Measurements from ENCODE around the gene DDRGK1.
A peak's percentile ranks its signal among the peaks of the same experiment; 100 is the strongest.
"Not testable (repeated sequence)": the region's sequence is repeated elsewhere in the genome, so short reads cannot be mapped to it uniquely, and the experiment has no call there.

The DDRGK1 gene

GRCh38 chr20:3164763-3165410 is 39.6 kb downstream of the DDRGK1 start:
- no peak for ATAC-seq (ENCODE audit: low read depth)
- Mint-ChIP-seq H3K4me3 (no peak overlapping the region), H3K9me3 (no peaks in the 10 kb centered on the region), H3K27ac (no peak overlapping the region), H3K36me3 (no peaks in the 10 kb centered on the region), H3K4me1 (peaks cover under 1% of the 10 kb centered on the region), H3K27me3 (peaks cover 17% of the 10 kb centered on the region)
- no peak for DNase-seq (ENCODE audit: low spot score in 2 of 2)

DNA sequence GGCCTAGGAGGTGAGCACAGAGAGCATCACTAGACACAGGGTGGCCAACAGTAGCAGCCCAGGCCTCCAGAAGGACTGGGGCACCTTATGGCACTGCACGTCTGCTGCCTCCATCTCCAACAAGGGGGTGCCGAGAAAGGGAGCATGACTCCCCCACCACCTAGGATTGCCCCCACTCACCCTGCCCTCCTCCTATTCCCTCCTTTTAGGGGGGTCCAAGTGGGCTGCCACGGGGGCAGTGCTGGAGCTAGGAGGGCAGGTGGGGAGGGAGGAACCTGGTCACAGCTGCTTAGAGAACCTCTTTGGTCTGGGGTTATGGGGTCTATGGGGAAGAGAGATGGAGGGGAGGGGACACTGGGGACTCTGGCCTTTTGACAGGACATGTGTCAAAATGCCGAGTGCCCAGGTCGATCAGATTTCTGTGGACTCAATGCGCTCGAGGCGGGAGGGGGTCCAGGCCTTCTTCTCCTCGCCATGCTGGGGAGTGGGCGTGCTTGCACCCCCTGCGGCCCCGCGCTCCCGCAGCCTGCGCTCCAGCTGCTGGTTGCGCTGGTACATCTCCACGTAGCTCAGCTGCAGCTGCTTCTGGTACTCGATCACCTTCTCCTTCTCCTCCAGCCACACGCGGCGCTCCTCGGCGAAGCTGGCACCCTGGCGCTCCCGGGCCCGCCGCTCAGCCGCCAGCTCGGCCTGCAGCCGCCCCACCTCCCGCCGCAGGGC is 40.3 kb downstream of the DDRGK1 start:
- no peak for DNase-seq (ENCODE audit: low spot score in 2 of 2)
- H3K27ac Mint-ChIP-seq, result no peak overlapping the region
- no peaks in the 10 kb centered on the region for H3K36me3 Mint-ChIP-seq
- no peak overlapping the region for H3K4me3 Mint-ChIP-seq
- H3K4me1 Mint-ChIP-seq, result peaks cover 3% of the 10 kb centered on the region
- peaks cover 14% of the 10 kb centered on the region for H3K27me3 Mint-ChIP-seq
- H3K9me3 Mint-ChIP-seq, result no peaks in the 10 kb centered on the region
- ATAC-seq (ENCODE audit: low read depth), result no peak

- peaks cover 7% of the 10 kb centered on the region for H3K27me3 Mint-ChIP-seq
- H3K4me3 Mint-ChIP-seq, result no peak overlapping the region
Measured at GRCh38 chr20:3163099-3164042, 41.1 kb downstream of the DDRGK1 start.

DNA sequence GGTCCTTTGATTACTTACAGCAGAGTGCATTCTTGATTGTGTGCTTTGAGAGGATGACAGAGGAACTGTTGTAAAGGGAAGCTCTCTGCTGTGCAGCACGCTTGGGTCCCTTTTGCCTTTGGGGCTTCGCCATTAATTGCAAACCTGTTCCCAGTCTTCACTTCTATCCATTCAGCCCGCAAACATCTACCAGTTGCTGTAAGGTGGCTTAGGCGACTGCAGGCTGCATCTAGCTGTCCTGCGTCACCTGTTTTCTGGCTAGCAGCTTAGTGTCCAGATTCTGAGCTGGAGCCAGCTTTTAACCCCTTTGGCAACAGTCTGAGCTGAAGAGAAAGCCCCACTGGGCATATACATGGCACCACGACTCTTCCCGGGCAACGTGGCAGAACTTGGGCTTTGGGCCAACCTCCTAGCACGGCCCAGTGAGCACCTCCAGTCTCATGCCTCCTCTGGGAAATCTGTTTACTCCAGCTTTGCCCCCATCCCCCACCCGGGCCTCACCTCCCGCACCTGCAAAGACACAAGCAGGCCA is 42.3 kb downstream of the DDRGK1 start:
- H3K4me1 Mint-ChIP-seq, result peaks cover 18% of the 10 kb centered on the region
- DNase-seq (ENCODE audit: low spot score in 2 of 2) (no peak), ATAC-seq (ENCODE audit: low read depth) (no peak)
- no peaks in the 10 kb centered on the region for H3K36me3 Mint-ChIP-seq
- no peak overlapping the region for H3K27ac Mint-ChIP-seq
- no peaks in the 10 kb centered on the region for H3K9me3 Mint-ChIP-seq
- H3K4me3 Mint-ChIP-seq, result no peak overlapping the region
- peaks cover 3% of the 10 kb centered on the region for H3K27me3 Mint-ChIP-seq

More at GRCh38 chr20:3163099-3164042, 41.1 kb downstream of the DDRGK1 start:
- H3K27ac Mint-ChIP-seq, result no peak overlapping the region
- ATAC-seq (ENCODE audit: low read depth) (no peak), DNase-seq (ENCODE audit: low spot score in 2 of 2) (no peak)
- peaks cover 9% of the 10 kb centered on the region for H3K4me1 Mint-ChIP-seq
- H3K9me3 Mint-ChIP-seq, result no peaks in the 10 kb centered on the region
- H3K36me3 Mint-ChIP-seq, result no peaks in the 10 kb centered on the region

DNA sequence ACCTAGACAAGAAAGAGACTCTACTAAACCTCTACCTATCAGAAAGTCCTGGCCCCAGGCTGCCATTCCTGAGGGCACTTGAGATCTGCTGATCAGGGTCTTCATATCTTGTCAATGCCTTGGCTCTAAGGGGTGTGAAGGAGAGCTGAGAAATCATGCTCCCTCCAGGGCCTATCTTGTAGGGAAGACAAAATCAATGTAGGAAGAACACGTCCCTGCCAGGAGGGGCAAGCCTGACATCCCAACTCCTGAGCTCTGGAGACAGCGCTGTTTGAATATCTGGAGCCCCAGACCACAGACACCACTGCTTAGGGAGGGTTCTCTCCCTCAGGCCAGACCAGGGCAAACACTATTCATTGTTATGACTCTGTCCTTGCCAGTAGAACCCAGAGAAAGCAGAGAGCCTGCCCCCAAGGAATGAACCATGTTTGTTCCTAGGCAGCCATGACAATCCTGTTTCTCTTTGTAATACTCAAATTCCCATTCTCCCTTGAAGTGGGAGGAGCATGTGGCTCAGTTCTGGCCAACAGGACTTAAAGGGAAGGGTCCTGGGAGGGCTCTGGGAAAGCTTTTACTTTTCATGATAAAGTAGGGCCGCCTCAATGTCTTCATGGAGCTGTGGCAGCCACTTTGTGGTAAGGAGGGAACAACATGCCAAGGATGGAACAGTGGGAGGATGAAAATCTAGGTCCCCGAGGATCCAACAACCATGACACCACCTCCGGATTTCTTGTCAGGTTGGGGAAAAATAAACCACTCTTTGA is 43.0 kb downstream of the DDRGK1 start:
- Mint-ChIP-seq H3K4me1 (peaks cover 25% of the 10 kb centered on the region), H3K9me3 (no peaks in the 10 kb centered on the region), H3K27ac (no peak overlapping the region)

GRCh38 chr20:3160418-3160817 is 44.1 kb downstream of the DDRGK1 start:
- H3K9me3 Mint-ChIP-seq, result no peaks in the 10 kb centered on the region
- H3K27me3 Mint-ChIP-seq, result no peaks in the 10 kb centered on the region
- ATAC-seq (ENCODE audit: low read depth) (no peak), DNase-seq (ENCODE audit: low spot score in 2 of 2) (no peak)
- peaks cover 32% of the 10 kb centered on the region for H3K4me1 Mint-ChIP-seq
- peak overlapping the region; percentile 57 for H3K4me3 Mint-ChIP-seq
- H3K36me3 Mint-ChIP-seq, result no peaks in the 10 kb centered on the region
- no peak overlapping the region for H3K27ac Mint-ChIP-seq

More for the DNA sequence above, 43.0 kb downstream of the DDRGK1 start:
- Mint-ChIP-seq H3K27me3 (peaks cover 2% of the 10 kb centered on the region), H3K4me3 (no peak overlapping the region), H3K36me3 (no peaks in the 10 kb centered on the region)
- ATAC-seq (ENCODE audit: low read depth) (no peak), DNase-seq (ENCODE audit: low spot score in 2 of 2) (no peak)

- H3K4me3 Mint-ChIP-seq, result peak overlapping the region; percentile 97
- no peaks in the 10 kb centered on the region for H3K9me3 Mint-ChIP-seq
- H3K27me3 Mint-ChIP-seq, result no peaks in the 10 kb centered on the region
- ATAC-seq (ENCODE audit: low read depth) (peak; percentile 39), DNase-seq (ENCODE audit: low spot score in 2 of 2) (no peak)
- peaks cover 37% of the 10 kb centered on the region for H3K4me1 Mint-ChIP-seq
- H3K36me3 Mint-ChIP-seq, result peaks cover 4% of the 10 kb centered on the region
- peak overlapping the region; percentile 96 for H3K27ac Mint-ChIP-seq
Measured at GRCh38 chr20:3158968-3159431, 45.5 kb downstream of the DDRGK1 start.

DNA sequence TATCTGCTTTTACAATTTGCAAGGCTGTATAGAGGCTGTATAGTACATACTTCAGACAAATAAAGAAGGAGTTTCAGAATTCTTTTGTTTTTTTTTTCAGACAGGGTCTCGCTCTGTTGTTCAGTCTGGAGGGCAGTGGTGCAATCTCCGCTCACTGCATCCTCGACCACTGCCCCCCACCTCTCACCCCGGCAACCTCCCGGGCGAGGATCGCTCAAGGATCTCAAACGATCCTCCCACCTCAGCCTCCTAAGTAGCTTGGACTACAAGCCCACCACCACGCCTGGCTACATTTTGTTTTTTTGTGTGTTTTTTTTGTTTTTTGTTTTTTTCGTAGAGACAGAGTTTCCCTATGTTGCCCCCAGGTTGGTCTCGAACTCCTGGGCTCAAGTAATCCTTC is 46.7 kb downstream of the DDRGK1 start:
- no peaks in the 10 kb centered on the region for H3K9me3 Mint-ChIP-seq
- no peak for ATAC-seq (ENCODE audit: low read depth)
- peak overlapping the region; percentile 67 for H3K4me3 Mint-ChIP-seq
- DNase-seq (ENCODE audit: low spot score in 2 of 2), result no peak
- peaks cover 6% of the 10 kb centered on the region for H3K36me3 Mint-ChIP-seq
- peaks cover 43% of the 10 kb centered on the region for H3K4me1 Mint-ChIP-seq
- peak overlapping the region; percentile 96 for H3K27ac Mint-ChIP-seq
- no peaks in the 10 kb centered on the region for H3K27me3 Mint-ChIP-seq

DNA sequence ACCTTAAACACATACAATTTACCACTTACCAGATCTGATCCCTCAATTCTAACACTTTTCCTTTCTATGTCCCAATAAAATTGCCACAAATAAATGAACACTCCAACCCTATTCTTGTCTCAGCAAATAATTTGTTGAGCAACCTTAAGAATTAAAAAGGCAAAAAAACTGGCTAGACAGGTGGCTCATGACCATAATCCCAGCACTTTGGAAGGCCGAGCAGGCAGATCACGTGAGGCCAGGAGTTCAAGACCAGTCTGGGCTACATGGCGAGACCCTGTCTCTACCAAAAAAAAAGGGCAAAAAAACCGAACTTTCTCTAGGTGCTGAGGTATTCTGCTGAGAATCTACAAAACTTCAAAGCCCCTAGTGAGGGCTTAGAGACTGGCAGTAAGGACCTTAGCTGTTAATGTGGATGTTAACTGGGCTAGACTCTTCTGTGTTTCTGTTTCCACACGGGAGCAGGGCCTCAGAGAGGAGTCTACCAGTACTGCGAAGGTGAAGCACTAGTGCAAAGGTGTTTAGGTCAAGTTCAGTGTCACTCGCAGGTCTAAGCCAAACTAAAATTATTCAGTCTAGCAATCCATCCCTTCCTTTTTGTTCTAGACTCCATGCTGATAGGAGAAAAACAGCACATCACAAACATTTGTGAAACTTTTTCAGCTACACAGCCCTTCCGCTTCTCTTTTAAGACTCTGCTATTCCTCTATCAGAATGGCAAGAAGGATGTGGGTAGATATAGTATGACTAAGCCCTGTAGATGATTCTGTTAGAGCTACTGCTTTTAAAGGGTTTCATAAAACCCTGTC is 47.5 kb downstream of the DDRGK1 start:
- no peaks in the 10 kb centered on the region for H3K9me3 Mint-ChIP-seq
- DNase-seq (ENCODE audit: low spot score in 2 of 2) (no peak), ATAC-seq (ENCODE audit: low read depth) (peak; percentile 59)
- peak overlapping the region; percentile 96 for H3K27ac Mint-ChIP-seq
- H3K4me3 Mint-ChIP-seq, result peak overlapping the region; percentile 67
- no peaks in the 10 kb centered on the region for H3K27me3 Mint-ChIP-seq
- peaks cover 6% of the 10 kb centered on the region for H3K36me3 Mint-ChIP-seq
- peaks cover 49% of the 10 kb centered on the region for H3K4me1 Mint-ChIP-seq

GRCh38 chr20:3152057-3152644 is 52.3 kb downstream of the DDRGK1 start:
- H3K36me3 Mint-ChIP-seq; H3K27ac Mint-ChIP-seq; H3K9me3 Mint-ChIP-seq; H3K4me3 Mint-ChIP-seq; H3K27me3 Mint-ChIP-seq; ATAC-seq (ENCODE audit: low read depth); DNase-seq (ENCODE audit: low spot score in 2 of 2): not testable (repeated sequence)
- H3K4me1 Mint-ChIP-seq, result peaks cover 35% of the 10 kb centered on the region

DNA sequence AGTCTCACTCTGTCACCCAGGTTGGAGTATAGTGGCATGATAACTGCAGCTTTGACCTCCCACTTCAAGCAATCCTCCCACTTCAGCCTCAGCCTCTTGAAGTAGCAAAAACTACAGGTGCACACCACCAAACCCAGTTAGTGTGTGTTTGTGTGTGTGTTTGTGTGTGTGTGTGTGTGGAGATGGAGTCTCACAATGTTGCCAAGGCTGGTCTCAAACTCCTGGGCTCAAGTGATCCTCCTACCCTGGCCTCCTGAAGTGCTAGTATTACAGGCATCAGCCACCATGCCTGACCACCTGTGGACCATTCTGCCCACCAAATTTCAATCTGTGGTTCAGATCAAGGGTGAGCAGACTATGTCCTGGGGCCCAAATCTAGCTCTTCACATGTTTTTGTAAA is 53.6 kb downstream of the DDRGK1 start:
- no peaks in the 10 kb centered on the region for H3K9me3 Mint-ChIP-seq
- peaks cover 15% of the 10 kb centered on the region for H3K36me3 Mint-ChIP-seq
- DNase-seq (ENCODE audit: low spot score in 2 of 2) (no peak), ATAC-seq (ENCODE audit: low read depth) (no peak)
- no peak overlapping the region for H3K4me3 Mint-ChIP-seq
- H3K27ac Mint-ChIP-seq, result peak overlapping the region; percentile 66
- peaks cover 28% of the 10 kb centered on the region for H3K4me1 Mint-ChIP-seq
- H3K27me3 Mint-ChIP-seq, result no peaks in the 10 kb centered on the region

- no peak overlapping the region for H3K27ac Mint-ChIP-seq
- no peaks in the 10 kb centered on the region for H3K9me3 Mint-ChIP-seq
- ATAC-seq (ENCODE audit: low read depth) (no peak), DNase-seq (ENCODE audit: low spot score in 2 of 2) (no peak)
- H3K36me3 Mint-ChIP-seq, result peaks cover 18% of the 10 kb centered on the region
- no peak overlapping the region for H3K4me3 Mint-ChIP-seq
- H3K27me3 Mint-ChIP-seq, result no peaks in the 10 kb centered on the region
- peaks cover 7% of the 10 kb centered on the region for H3K4me1 Mint-ChIP-seq
Measured at GRCh38 chr20:3146732-3147341, 57.6 kb downstream of the DDRGK1 start.
